ENCODE results near the gene SIK3.
A peak's percentile ranks its signal among the peaks of the same experiment; 100 is the strongest.
"Not testable (repeated sequence)": the region's sequence is repeated elsewhere in the genome, so short reads cannot be mapped to it uniquely, and the experiment has no call there.

SIK3 gene

GRCh38 chr11:116840224-116840745 is 257.9 kb downstream of the SIK3 start:
- peak; percentile 24 for DNase-seq (ENCODE audit: low read depth)

DNA sequence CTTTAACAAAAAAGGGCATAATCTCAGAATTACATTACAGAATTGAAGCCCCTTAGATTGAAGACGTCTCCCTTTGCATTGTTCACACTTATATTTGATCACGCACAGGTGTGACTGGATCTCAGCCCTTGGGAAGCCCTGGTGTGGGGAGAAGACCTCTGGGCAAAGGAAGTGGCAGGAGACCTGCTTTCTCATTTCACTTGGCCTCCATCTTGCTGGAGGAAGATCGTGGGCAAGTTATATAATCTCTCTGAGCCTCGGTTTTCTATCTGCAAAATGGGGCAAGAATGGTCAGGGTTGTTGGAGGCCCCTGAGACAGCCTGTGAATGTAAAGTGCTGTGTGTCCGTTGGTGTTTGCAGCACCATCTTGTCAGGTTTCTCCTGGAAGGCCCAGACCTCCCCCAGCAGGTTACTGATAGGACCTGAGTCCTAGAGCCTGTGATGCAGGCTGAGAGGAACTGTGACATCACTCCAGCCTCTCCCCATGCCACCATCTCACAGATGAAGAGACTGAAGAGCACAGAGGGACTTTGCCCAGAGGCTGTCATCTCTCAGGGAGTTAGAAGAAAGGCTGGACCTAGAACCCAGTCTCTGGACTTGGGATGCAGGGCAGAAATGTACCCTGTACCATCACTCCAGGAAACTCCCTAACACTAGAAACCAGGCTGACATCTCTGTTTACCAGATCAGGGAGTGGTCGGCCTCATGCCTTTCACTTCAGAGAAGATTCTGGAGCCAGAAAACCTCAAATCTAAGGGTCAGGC is 259.7 kb downstream of the SIK3 start:
- no peak for DNase-seq (ENCODE audit: low read depth)

- peak; percentile 21 for DNase-seq (ENCODE audit: low read depth)
These were observed 260.8 kb downstream of the SIK3 start, which contains the start of gene APOA1 for GRCh38 chr11:116837231-116838091. Gene APOA1 (minus strand): TSS chr11:116837622. CDS start chr11:116837387, 235 bp downstream.

GRCh38 chr11:116836632-116836991 is 261.6 kb downstream of the SIK3 start:
- DNase-seq (ENCODE audit: low read depth): no peak

- peak; percentile 90 for DNase-seq (ENCODE audit: low read depth)
These were observed 262.2 kb downstream of the SIK3 start for GRCh38 chr11:116835791-116836631.

DNA sequence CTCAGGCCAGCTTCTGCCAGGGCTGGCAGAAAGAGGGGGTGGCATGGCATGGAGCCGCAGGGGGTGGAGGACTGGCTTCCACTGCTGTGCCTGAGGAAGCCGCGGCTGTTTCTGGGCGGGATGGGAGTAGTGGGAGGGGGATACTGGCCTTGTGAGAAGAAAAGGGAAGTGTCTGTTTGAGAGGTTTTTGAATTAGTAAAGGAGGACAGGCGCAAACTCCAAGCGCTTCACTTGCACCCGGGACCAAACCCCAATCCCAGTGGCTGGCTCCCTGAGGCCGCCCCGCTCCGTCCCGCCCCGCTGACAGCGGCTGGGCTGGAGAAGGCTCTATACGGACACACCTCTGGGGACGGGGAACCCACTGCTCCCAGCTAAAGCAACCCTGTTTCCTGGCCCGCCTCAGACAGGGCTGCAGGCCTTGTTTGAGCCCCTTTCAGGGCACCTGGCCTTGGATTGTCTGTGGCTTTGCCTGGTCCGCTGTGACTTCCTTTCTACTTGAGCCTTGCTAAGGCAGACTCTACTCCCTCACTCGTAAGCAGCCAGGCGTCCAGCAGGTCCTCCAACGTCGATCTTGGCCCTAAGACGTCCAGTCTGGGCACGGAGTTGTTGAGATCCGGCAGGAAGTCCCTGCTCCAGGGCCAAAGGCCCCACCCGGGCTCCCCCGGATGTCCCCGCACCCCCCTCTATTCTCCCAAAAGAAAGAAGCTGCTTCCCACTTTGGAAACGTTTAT is 263.0 kb downstream of the SIK3 start:
- no peak for DNase-seq (ENCODE audit: low read depth)

DNA sequence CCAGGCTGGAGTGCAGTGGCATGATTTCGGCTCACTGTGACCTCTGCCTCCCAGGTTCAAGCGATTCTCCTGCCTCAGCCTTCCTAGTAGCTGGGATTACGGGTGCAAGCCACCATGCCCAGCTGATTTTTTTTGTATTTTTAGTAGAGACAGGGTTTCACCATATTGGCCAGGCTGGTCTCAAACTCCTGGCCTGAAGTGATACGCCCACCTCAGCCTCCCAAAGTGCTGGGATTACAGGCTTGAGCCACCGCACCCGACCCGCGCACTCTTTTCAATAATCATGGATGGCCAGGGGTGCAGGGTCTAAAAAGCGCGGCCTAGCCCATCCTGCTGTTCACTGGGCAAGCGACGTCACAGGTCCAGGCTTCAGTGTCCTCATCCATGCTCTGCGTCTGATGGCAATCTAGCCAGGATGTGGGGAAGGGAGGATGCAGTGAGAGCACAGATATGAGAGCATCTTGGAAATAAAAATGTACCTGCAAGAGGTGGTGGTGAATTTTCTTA is 263.6 kb downstream of the SIK3 start:
- not testable (repeated sequence) for DNase-seq (ENCODE audit: low read depth)

GRCh38 chr11:116833816-116834534 is 264.3 kb downstream of the SIK3 start:
- no peak for DNase-seq (ENCODE audit: low read depth)

- no peak for DNase-seq (ENCODE audit: low read depth)
These were observed 264.8 kb downstream of the SIK3 start for GRCh38 chr11:116833491-116833815.

DNA sequence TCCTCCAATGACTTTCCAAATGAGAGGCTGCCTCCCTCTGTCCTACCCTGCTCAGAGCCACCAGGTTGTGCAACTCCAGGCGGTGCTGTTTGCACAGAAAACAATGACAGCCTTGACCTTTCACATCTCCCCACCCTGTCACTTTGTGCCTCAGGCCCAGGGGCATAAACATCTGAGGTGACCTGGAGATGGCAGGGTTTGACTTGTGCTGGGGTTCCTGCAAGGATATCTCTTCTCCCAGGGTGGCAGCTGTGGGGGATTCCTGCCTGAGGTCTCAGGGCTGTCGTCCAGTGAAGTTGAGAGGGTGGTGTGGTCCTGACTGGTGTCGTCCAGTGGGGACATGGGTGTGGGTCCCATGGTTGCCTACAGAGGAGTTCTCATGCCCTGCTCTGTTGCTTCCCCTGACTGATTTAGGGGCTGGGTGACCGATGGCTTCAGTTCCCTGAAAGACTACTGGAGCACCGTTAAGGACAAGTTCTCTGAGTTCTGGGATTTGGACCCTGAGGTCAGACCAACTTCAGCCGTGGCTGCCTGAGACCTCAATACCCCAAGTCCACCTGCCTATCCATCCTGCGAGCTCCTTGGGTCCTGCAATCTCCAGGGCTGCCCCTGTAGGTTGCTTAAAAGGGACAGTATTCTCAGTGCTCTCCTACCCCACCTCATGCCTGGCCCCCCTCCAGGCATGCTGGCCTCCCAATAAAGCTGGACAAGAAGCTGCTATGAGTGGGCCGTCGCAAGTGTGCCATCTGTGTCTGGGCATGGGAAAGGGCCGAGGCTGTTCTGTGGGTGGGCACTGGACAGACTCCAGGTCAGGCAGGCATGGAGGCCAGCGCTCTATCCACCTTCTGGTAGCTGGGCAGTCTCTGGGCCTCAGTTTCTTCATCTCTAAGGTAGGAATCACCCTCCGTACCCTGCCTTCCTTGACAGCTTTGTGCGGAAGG is 265.6 kb downstream of the SIK3 start:
- DNase-seq (ENCODE audit: low read depth): no peak

DNA sequence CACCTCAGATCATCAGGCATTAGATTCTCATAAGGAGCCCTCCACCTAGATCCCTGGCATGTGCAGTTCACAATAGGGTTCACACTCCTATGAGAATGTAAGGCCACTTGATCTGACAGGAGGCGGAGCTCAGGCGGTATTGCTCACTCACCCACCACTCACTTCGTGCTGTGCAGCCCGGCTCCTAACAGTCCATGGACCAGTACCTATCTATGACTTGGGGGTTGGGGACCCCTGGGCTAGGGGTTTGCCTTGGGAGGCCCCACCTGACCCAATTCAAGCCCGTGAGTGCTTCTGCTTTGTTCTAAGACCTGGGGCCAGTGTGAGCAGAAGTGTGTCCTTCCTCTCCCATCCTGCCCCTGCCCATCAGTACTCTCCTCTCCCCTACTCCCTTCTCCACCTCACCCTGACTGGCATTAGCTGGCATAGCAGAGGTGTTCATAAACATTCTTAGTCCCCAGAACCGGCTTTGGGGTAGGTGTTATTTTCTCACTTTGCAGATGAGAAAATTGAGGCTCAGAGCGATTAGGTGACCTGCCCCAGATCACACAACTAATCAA is 266.4 kb downstream of the SIK3 start:
- DNase-seq (ENCODE audit: low read depth): no peak

DNA sequence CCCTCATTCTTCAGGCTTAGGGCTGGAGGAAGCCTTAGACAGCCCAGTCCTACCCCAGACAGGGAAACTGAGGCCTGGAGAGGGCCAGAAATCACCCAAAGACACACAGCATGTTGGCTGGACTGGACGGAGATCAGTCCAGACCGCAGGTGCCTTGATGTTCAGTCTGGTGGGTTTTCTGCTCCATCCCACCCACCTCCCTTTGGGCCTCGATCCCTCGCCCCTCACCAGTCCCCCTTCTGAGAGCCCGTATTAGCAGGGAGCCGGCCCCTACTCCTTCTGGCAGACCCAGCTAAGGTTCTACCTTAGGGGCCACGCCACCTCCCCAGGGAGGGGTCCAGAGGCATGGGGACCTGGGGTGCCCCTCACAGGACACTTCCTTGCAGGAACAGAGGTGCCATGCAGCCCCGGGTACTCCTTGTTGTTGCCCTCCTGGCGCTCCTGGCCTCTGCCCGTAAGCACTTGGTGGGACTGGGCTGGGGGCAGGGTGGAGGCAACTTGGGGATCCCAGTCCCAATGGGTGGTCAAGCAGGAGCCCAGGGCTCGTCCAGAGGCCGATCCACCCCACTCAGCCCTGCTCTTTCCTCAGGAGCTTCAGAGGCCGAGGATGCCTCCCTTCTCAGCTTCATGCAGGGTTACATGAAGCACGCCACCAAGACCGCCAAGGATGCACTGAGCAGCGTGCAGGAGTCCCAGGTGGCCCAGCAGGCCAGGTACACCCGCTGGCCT is 267.9 kb downstream of the SIK3 start:
- no peak for DNase-seq (ENCODE audit: low read depth)

DNA sequence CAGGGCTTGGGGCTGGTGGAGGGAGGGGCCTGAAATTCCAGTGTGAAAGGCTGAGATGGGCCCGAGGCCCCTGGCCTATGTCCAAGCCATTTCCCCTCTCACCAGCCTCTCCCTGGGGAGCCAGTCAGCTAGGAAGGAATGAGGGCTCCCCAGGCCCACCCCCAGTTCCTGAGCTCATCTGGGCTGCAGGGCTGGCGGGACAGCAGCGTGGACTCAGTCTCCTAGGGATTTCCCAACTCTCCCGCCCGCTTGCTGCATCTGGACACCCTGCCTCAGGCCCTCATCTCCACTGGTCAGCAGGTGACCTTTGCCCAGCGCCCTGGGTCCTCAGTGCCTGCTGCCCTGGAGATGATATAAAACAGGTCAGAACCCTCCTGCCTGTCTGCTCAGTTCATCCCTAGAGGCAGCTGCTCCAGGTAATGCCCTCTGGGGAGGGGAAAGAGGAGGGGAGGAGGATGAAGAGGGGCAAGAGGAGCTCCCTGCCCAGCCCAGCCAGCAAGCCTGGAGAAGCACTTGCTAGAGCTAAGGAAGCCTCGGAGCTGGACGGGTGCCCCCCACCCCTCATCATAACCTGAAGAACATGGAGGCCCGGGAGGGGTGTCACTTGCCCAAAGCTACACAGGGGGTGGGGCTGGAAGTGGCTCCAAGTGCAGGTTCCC is 268.6 kb downstream of the SIK3 start, which contains the start of gene APOC3:
Gene APOC3, plus strand, starts transcription at position 383 of the 659 bp plus-strand sequence. CDS start 676 bp downstream, outside the sequence.
- peak; percentile 53 for DNase-seq (ENCODE audit: low read depth)

DNA sequence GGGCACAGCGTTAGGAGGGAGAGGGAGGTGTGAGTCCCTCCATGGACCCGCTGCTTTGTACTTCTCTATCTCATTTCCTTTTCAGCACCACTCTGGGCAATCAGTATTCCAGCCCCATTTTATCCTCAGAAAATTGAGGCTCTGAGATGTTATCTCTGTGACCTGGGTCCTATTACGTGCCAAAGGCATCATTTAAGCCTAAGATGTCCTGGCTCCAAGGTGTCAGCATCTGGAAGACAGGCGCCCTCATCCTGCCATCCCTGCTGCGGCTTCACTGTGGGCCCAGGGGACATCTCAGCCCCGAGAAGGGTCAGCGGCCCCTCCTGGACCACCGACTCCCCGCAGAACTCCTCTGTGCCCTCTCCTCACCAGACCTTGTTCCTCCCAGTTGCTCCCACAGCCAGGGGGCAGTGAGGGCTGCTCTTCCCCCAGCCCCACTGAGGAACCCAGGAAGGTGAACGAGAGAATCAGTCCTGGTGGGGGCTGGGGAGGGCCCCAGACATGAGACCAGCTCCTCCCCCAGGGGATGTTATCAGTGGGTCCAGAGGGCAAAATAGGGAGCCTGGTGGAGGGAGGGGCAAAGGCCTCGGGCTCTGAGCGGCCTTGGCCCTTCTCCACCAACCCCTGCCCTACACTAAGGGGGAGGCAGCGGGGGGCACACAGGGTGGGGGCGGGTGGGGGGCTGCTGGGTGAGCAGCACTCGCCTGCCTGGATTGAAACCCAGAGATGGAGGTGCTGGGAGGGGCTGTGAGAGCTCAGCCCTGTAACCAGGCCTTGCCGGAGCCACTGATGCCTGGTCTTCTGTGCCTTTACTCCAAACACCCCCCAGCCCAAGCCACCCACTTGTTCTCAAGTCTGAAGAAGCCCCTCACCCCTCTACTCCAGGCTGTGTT is 269.4 kb downstream of the SIK3 start:
- DNase-seq (ENCODE audit: low read depth): no peak

DNA sequence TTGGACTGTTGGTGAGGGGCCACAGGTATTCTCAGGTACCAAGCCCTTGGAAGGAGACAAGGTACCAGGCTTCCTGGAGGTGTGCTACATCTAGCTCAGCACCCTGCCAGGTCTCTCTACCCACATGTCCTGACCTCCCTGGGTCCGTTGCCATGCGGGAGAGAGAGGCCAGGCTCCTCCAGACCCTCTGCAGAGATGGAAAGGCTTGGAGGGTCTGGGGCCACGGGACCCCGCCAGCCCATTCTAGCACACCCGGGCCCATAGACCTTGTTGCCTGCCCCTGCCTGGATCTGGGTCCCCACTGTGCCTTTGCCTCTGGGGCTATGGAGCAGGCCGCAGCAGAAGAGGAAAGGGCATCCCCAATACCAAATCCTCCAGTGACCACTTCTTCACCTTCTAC is 270.8 kb downstream of the SIK3 start:
- no peak for DNase-seq (ENCODE audit: low read depth)

GRCh38 chr11:116826751-116827431 is 271.3 kb downstream of the SIK3 start:
- peak; percentile 14 for DNase-seq (ENCODE audit: low read depth)
